ENCODE results near the gene CAMTA1. TPM values are rescaled to one million over a fixed set of nuclear protein-coding genes. Genes with fewer than 3 reads are reported as not detected.

CAMTA1 gene
- total RNA-seq, 1 experiment from 2014 or later: 69.5 TPM

DNA sequence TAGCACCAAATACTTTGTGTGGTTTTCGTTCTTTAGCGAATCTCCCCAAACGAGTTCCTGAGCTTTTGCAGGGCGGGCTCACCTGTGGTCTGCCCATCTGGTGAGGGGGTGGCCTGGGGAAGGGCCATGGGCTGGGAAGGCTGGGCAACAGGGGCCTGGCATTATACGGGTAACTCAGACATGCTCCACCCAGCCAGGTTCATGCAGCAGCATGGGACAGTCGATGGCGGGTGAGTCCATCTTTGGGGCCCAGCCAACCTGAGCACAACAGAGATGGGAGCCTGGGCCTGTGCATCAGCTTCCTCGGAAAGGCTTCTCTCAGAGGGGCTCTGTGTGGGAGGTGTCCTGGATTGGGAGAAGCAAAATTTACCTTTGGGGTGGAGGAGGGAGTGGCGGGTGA lies 302.6 kb downstream of the CAMTA1 start (continued):
- TF ChIP-seq, protein P1, sequence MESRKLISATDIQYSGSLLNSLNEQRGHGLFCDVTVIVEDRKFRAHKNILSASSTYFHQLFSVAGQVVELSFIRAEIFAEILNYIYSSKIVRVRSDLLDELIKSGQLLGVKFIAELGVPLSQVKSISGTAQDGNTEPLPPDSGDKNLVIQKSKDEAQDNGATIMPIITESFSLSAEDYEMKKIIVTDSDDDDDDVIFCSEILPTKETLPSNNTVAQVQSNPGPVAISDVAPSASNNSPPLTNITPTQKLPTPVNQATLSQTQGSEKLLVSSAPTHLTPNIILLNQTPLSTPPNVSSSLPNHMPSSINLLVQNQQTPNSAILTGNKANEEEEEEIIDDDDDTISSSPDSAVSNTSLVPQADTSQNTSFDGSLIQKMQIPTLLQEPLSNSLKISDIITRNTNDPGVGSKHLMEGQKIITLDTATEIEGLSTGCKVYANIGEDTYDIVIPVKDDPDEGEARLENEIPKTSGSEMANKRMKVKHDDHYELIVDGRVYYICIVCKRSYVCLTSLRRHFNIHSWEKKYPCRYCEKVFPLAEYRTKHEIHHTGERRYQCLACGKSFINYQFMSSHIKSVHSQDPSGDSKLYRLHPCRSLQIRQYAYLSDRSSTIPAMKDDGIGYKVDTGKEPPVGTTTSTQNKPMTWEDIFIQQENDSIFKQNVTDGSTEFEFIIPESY (IDR thresholded peaks at IDR 0.05; ENCODE audit: extremely low read depth, insufficient replicate concordance, low read length): no peak
- no peak for TF ChIP-seq EZH2 (IDR thresholded peaks at IDR 0.05)
- no peak for TF ChIP-seq JUND (IDR thresholded peaks at IDR 0.05)
- no peak for TF ChIP-seq RAD21 (IDR thresholded peaks at IDR 0.05; ENCODE audit: low read depth)
- no peak for TF ChIP-seq POLR2AphosphoS5 (IDR thresholded peaks at IDR 0.05; ENCODE audit: low read depth, low read length)
- TF ChIP-seq SRF (IDR thresholded peaks at IDR 0.05; ENCODE audit: low read depth): no peak
- TF ChIP-seq ELF1 (IDR thresholded peaks at IDR 0.05; ENCODE audit: borderline replicate concordance, low read depth): no peak
- TF ChIP-seq, protein P2, sequence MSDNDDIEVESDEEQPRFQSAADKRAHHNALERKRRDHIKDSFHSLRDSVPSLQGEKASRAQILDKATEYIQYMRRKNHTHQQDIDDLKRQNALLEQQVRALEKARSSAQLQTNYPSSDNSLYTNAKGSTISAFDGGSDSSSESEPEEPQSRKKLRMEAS (IDR thresholded peaks at IDR 0.05): no peak

DNA sequence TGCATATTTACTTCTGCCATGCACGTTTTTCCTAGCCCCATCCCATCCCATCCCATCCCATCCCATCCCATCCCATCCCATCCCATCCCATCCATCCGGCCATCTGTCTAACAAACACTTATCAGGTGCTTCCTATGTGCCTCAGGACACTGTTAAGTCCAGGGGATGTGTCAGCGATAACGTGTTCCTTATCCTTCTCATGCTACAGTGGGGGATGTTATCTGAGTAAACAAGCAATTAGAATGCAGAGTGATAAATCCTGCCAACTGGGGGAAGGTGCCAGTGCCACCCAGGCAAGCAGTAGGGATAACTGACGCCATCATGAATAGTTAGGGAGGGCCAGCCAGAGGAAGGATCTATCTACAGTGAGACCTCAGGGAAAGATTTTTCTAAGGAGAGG lies 304.2 kb downstream of the CAMTA1 start:
- H3K4me1 ChIP-seq (ENCODE audit: control insufficient read depth in 1 of 2, insufficient read depth in 2 of 2, low read length in 2 of 2): no peaks in the 10 kb centered on the region
- POLR2A ChIA-PET: no interaction called here
- H3K27me3 ChIP-seq (ENCODE audit: insufficient read depth, low read length): peaks cover 57% of the 10 kb centered on the region
- DNase-seq (ENCODE audit: low read depth, low spot score) (no peak), ATAC-seq (no peak)
- H3K27ac ChIP-seq (ENCODE audit: low read depth, low read length): no peak overlapping the region
- intact Hi-C loops (cut with micrococcal nuclease): no loop called here
- TF ChIP-seq YY1 (IDR thresholded peaks at IDR 0.05; ENCODE audit: extremely low read depth, insufficient replicate concordance, low read depth, low read length) (no peak), ZNF274 (IDR thresholded peaks at IDR 0.05; ENCODE audit: low read depth, low read length) (no peak), SRF (IDR thresholded peaks at IDR 0.05; ENCODE audit: low read depth) (no peak), TCF7L2 (IDR thresholded peaks at IDR 0.05; ENCODE audit: borderline replicate concordance, extremely low read depth, insufficient read depth, insufficient read length) (no peak), POLR2AphosphoS5 (IDR thresholded peaks at IDR 0.05; ENCODE audit: low read depth, low read length) (no peak), EZH2 (IDR thresholded peaks at IDR 0.05) (no peak)
- TF ChIP-seq, protein P3, sequence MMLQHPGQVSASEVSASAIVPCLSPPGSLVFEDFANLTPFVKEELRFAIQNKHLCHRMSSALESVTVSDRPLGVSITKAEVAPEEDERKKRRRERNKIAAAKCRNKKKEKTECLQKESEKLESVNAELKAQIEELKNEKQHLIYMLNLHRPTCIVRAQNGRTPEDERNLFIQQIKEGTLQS (IDR thresholded peaks at IDR 0.05): no peak
- TF ChIP-seq, protein P2 (IDR thresholded peaks at IDR 0.05): no peak
- no peak overlapping the region for H2AFZ ChIP-seq (ENCODE audit: low read depth, low read length, poor library complexity, severe bottlenecking)
- H3K4me3 ChIP-seq (replicated peaks in 1 of 2; ENCODE audit: low read depth in 1 of 2, low read length in 2 of 2): no peak overlapping the region
- H3K4me2 ChIP-seq (ENCODE audit: low read length): no peak overlapping the region
- CTCF ChIA-PET: no interaction called here
- no peaks in the 10 kb centered on the region for H3K9me2 ChIP-seq (ENCODE audit: insufficient read depth)
- no peaks in the 10 kb centered on the region for H3K36me3 ChIP-seq (ENCODE audit: control insufficient read depth in 1 of 2, insufficient read depth in 2 of 2, low read length in 2 of 2)
- RAD21 ChIA-PET (ENCODE audit: low non-redundant PET in 1 of 2, low total read pairs in 2 of 2, uncharacterized antibody in 2 of 2, unreplicated experiment in 2 of 2): no interaction called here
- H3K9me3 ChIP-seq (ENCODE audit: control insufficient read depth in 1 of 2, insufficient read depth in 1 of 2, low read depth in 1 of 2, low read length in 2 of 2): no peaks in the 10 kb centered on the region
- no peaks in the 10 kb centered on the region for H3K79me2 ChIP-seq (ENCODE audit: insufficient read depth, low read length)
- no peak overlapping the region for H3K9ac ChIP-seq (ENCODE audit: low read length)
- no peaks in the 10 kb centered on the region for H4K20me1 ChIP-seq (ENCODE audit: insufficient read depth)
- BruUV-seq (replicated peaks): no TSS peak

All from HCT116 (cell line).